GM19099 (cell line): ENCODE results near the gene SP2.

Experiments
- POLR2A ChIP-seq: IDR thresholded peaks from 3 replicates; pipeline ENCODE4 v1.6.1; 2011; ENCODE audit warnings: low read depth; ENCODE audit not compliant: insufficient read length; ENCODE audit errors: extremely low read depth

The SP2 gene

DNA sequence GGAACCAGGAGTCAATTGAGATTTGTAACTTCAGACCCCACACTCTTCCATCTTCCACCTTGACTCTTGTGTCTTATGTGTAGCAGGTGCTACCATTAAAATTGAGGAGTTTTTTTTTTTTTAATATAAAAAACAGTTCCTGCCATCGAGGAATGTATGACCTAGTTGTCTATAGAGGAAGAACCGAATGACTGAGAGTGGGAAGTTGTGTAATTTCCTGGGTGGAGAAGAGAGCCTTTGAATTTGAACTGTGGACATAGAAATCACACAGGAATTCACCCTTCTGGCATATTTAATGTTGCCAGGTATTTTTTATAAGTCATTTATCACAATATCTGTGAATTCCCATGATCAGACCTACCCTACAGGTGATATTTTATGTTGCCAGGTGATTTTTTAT is 22.0 kb downstream of the SP2 start:
- no peak for TF ChIP-seq POLR2A

DNA sequence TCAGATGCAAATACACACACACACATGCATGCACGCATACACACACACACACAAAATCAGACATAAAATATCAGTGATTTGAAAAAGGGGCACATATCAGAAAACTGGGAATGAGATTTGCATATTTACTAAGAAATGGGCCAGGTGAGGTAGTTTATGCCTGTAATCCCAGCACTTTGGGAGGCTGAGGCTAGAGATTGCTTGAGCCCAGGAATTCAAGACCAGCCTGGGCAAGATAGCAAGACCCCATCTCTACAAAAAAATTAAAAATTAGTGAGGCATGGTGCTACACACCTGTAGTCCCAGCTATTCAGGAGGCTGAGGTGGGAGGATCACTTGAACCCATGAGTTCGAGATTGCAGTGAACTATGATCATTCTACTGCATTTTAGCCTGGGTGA is 23.0 kb downstream of the SP2 start:
- TF ChIP-seq POLR2A, result no peak

DNA sequence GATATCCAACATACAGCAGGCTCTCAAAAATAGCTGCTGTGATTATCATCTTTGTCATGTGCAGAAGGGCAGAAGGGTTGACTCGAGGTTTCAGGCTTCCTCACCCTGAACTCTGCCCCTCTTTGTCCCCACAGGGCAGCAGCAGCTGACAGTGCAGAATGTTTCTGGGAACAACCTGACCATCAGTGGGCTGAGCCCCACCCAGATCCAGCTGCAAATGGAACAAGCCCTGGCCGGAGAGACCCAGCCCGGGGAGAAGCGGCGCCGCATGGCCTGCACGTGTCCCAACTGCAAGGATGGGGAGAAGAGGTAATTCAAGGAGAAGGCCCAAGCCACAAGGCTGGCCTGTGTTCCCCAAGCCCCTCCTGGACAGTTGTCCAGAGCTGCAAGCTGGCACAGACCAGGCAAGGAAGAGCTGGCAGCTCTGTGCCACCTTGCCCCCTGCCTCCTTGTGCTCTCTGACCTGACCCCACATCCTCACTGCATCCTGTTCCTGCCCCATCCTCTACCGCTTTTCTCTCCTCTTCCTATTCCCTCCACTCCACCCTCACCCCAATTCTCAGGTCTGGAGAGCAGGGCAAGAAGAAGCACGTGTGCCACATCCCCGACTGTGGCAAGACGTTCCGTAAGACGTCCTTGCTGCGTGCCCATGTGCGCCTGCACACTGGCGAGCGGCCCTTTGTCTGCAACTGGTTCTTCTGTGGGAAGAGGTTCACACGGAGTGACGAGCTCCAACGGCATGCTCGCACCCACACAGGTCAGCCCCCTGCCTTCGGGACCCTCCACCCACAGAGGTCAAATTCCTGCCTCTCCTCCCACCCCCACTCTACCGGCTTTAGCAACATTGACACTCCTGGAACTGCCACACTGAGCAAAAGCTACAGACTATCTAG is 29.0 kb downstream of the SP2 start:
- no peak for TF ChIP-seq POLR2A

DNA sequence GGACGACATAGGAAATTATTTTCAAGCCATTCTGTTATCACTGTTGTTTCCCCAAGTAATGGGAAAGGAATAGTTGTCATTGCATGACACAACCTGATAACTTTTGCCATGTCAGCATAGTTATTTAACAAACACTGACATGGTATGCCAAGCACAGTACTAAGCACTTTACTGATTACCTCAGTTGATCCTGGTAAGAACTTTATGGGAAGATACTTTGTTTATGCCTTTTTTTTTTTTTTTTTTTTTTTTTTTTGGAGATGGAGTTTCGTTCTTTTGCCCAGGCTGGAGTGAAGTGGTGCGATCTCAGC is 29.6 kb downstream of the SP2 start:
- TF ChIP-seq POLR2A, result no peak

DNA sequence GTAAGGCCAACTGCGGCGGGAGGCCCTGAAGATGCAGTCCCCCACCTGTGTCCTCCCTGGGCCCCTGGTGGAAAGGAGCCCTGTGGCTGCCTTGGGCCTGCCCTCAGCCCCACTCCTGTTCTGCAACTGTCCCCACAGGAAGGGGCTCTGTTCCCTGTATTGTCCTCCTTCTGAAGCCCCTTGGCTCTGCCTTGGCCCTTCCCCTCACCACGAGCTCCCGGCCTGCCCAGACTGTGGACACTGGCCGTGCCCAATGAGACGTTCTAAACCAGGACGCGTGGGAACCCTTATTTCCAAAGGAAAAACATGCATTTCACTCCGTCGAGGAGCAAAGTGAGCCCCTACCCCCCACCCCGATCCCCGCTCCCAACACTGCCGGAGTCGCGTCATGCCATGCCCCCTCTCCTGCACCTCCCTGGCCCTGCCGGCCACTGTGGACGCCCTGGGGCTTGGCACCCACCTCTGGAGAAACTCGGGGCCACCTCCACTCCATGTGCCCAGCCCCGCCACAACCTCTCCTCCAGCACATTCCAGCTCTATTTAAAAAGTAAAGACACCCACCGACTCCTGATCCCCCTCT is 31.9 kb downstream of the SP2 start:
- TF ChIP-seq POLR2A, result no peak

DNA sequence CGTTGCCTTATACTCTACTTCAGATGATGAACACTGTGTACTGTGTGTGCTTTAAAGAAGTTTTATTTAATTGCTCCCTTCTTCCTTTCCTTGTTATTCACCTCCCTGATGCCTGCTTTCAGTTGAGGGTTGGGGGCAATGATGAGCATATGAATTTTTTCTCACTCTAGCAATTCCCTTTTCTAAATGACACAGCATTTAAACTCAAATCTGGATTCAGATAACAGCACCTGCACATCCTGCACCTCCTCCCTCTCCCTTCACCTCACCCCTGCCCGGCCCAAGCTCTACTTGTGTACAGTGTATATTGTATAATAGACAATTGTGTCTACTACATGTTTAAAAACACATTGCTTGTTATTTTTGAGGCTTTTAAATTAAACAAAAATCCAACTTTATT is 32.4 kb downstream of the SP2 start:
- TF ChIP-seq POLR2A, result no peak

DNA sequence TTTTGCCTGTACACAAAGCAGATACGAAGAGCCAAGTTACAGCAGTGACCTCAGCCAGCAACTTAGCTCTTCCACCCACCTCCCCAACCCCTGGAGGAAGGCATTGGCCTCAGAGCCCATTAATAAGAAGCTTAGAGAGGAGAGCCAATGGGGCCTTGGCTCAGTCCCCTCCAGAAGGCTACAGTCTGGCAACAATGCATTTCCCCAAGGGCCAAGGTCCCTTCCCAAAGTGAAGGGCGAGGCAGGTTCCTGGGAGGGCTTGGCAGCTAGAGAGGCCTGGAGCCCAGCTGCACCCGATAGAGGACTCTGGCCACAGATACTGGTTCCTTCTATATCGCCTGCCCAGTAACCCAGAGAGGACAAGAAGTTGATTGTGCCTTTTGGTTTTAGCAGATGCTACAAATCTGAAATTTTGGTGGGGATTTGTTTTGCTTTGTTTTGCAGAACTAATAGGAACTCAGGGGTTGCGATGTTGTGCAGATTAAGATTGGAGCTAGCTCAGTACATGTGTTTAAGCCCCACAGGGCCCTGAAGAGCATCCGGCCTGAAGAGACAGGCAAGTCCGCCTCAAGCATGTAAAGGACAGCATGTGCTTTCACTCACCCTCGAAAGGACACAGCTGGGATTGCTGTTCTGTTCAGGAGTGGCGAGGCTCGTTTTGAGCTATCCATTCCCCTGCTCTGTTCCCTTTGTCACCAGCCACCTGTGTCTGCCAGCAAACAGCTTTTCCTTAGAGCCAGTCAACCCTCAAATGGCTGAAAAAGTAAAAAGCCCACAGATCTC is 33.4 kb downstream of the SP2 start:
- TF ChIP-seq POLR2A, result no peak

DNA sequence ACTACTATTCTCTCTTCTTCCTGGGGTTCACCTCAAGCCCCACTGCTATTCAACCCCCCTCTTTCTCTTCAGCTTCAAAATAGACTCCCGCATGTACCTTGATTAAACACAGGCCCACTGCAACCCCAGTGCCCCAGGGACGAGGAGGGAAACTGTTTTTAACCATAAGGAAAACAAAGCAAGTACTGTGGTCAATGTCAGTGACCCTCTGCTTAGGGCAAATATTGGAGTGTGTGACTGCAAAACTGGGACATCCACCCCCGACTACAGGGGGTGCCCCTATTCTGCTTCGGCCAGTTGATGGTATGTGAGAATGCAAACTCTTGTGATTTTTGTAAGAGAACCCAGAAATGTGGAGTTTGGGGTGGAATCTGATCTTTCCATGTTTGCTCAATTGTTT is 35.8 kb downstream of the SP2 start:
- no peak for TF ChIP-seq POLR2A

DNA sequence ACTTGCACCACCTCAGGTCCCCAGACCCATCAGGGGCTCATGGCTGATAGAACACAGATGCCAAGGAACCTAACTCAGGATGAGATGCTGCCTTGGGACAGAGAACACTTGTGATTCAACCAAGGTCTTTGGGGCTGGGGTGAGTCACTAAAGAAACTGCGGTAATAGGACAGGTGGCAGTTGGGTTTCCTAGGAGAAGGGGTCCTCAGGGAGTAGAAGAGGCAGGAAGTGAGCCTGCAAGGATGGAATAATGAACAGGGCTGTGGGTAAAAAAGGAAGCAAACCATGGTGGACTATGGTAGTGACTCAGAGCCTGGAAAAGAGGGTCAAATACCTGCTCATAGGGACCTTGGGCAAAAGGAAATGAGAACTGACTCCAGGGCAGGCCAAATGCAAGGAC is 38.8 kb downstream of the SP2 start:
- TF ChIP-seq POLR2A, result no peak

DNA sequence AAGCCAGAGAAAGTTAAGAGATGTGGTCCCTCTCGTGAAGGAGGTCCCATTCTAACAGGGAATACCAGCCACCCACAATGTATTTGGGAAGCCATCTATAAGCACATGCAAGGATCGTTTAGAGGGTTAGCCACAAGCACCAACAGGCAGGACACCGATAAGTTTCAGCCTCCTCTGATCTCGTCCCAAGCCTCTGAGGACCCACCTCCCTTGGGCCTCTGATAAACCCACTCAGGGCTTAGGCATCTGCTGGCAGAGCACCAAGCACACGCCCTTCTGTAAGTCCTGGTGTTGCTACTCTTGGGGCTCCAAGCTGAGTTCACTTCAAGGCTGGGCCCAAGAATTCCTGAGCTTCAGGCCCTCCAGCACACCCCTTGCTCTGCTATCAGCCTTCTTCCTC is 39.9 kb downstream of the SP2 start:
- TF ChIP-seq POLR2A, result no peak

DNA sequence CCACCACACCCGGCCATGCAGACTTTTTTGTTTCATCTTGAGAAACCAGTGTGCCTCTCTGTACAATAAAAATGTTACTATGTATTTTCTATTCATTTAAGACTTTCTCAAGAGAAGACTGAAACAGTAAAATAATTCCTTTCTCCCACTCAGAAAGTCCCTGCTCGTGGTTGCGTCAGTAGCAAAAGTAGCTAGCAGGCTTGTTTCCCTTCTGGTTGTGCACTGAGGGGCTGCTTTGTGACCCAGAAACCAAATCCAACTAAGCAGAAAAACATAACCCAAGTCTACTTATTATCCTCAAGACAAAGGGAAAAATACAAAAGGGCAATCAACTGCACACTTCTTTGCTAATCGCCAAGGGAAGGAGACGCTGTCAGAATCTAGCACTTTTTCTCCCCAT is 41.9 kb downstream of the SP2 start:
- TF ChIP-seq POLR2A, result no peak

DNA sequence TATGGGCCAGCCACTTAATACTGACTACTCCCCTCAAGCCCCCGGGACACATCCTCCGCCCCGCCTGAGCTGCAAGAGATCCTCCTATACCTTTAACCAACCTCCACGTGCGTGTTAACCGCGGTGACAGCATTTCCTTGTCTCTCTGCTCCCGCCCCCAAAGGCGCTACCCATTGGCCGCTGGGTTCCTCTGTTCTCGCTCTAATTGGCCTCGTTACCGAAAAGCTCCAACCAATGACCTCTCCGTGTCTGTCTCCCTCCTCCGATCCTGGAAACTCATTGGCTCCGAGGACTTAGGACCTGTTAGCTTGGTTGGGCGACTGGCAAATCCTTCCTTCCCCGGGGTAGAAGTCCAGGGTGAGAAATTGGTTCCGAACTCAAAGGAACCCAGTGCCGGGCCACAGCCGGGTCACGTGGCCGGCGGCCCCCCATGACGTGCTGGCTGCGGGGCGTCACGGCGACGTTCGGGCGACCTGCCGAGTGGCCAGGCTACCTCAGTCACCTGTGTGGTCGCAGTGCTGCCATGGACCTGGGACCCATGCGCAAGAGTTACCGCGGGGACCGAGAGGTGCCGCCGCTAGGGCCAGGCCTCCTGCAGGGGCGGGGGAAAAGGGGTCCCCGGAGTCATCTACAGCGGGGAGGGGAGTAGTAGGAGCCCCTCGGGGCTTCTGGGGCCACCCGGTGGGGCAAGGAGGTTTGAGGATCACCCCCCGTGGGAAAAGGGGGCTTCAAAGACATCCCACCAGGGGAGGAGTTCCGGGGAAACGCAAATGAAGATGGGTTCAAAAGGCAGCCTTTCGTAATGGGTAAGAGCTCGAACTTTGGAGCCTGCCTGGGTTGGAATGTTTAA is 45.4 kb downstream of the SP2 start, which contains the start of gene PNPO:
PNPO (plus strand) TSS at position 326 of the 850 bp plus-strand sequence; CDS start at position 431, 105 bp downstream.
- TF ChIP-seq POLR2A, result peak; percentile 66

DNA sequence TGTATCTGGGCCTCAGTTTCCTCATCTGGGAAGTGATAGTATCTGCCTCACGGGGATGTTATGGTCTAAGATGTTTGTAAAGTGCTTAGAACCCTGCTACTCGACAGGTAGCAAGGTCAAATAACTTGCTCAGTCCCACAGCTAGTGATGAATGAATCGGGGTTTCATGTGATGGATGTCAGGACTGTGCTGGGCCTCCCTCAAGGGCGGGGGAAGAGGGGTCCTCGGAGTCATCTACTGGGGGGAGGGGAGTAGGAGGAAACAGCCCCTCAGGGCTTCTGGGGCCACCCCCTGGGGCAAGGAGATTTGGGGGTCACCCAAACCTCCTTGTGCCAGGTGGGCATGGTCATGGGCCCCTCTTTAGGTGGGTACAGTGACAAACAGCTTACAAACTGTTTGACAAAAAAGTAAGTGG is 46.1 kb downstream of the SP2 start:
- no peak for TF ChIP-seq POLR2A

DNA sequence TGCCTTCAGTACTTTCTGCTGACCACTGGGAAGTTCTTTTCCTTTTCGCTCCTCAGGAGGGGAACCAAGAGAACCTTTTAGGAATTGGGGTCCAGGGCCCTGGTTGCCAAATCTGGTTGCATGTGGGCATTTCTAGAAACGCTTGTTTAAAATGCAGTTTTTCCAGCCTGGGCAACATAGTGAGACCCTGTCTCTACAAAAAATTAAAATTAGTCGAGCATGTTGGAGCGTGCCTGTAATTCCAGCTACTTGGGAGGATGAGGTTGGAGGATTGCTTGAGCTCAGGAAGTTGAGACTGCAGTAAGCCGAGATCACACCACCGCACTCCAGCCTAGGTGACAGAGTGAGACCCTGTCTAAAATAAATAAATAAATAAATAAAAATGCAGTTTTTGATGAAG is 46.5 kb downstream of the SP2 start:
- TF ChIP-seq POLR2A, result no peak

DNA sequence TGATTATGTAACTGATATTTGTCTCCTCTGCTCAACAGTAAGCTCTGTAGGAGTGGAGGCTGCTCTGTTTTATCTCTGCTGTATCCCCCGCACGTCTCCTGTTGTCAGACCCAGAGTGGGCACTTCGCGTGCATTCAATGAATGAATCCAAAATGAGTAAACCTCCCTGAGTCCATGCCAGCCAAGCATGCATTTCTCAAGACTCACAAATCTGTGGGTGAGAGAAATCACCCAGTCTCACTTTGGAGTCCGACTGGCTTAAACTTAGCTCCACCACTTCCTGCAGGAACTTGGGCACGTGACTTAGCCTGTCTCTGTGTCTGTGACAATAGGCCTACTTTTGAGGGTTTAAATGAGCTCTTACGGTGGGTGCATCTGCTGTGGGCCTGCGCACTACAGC is 49.0 kb downstream of the SP2 start:
- TF ChIP-seq POLR2A, result no peak
